ENCODE measurements around the gene FGF7.
A peak's percentile ranks its signal among the peaks of the same experiment; 100 is the strongest.

Gene FGF7

DNA sequence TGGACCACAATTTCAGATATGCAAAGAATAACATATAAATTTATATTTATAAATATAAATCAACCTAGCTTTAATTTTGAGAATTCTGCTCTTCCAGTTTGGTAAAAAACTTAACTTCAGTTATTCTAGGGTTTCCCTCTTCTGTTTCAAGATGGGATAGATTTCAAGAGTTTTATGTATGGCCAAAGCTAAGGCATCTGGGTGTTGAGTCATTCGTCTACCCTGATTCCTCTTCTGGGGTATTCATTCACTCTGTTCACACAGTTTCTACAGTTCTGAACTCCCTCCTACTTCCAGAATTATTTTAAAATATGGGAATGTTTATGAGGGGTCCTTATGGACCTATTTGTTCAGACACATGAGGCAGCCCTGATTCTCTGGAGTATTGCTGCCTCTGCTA lies 4.2 kb upstream of the FGF7 start:
- Histone ChIP-seq H3K27me3 (ENCODE audit: control insufficient read depth, insufficient read depth, low read length) (no peaks in the 10 kb centered on the region), H3K27ac (ENCODE audit: low read depth, low read length) (no peak overlapping the region), H3K4me3 (ENCODE audit: low read length) (no peak overlapping the region), H3K36me3 (ENCODE audit: control insufficient read depth, insufficient read depth, low read length) (no peaks in the 10 kb centered on the region), H3K9ac (ENCODE audit: low read length) (no peak overlapping the region), H3K4me1 (ENCODE audit: control insufficient read depth, insufficient read depth, low read length) (no peaks in the 10 kb centered on the region)

DNA sequence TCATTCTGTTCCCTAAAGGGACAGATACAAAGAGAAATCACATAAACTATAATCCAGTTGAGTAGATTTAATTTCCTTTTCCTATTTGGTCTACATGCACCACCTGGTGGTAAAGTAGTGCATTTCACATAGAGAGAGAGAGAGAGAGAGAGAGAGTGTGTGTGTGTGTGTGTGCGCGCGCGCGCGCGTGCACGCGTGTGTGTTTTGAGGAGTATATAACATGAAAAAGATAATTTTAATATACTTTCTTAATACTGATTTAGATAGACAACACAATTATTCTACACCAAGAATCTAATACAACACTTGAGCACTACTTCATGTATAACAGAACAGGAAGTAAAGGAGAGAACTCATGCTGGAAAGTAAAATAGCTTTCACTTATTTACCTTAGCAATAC lies 1.1 kb upstream of the FGF7 start:
- no peaks in the 10 kb centered on the region for H3K36me3 ChIP-seq (ENCODE audit: control insufficient read depth, insufficient read depth, low read length)
- no peak overlapping the region for H3K9ac ChIP-seq (ENCODE audit: low read length)
- no peaks in the 10 kb centered on the region for H3K4me1 ChIP-seq (ENCODE audit: control insufficient read depth, insufficient read depth, low read length)
- H3K27ac ChIP-seq (ENCODE audit: low read depth, low read length), result peak overlapping the region; percentile 70
- H3K4me3 ChIP-seq (ENCODE audit: low read length), result peak overlapping the region; percentile 10
- no peaks in the 10 kb centered on the region for H3K27me3 ChIP-seq (ENCODE audit: control insufficient read depth, insufficient read depth, low read length)

- Histone ChIP-seq H3K9ac (ENCODE audit: low read length) (no peak overlapping the region), H3K27ac (ENCODE audit: low read depth, low read length) (peak overlapping the region; percentile 70)
These were observed 984 bp downstream of the FGF7 start for GRCh38 chr15:49423901-49424550.

DNA sequence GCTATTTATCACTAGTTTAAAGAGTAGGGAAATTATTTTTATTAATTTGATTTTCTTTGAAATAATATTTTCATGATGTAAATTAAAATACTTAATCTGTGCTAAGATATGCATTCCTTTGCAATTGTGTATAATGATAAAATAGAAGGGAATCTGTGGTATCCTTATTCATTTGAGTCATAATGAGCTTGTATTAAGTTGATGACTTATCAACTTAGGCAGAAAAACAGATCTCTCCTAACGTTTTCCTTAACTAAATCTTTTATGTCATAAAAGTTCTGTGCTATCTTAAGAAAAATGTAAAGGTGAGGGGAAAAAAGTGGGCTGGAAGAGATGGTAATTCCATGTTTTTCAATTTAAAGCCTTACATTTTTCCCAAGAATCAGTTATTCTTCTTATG lies 1.9 kb downstream of the FGF7 start:
- Histone ChIP-seq H3K27me3 (ENCODE audit: control insufficient read depth, insufficient read depth, low read length) (no peaks in the 10 kb centered on the region), H3K4me3 (ENCODE audit: low read length) (peak overlapping the region; percentile 47), H3K4me1 (ENCODE audit: control insufficient read depth, insufficient read depth, low read length) (no peaks in the 10 kb centered on the region), H3K36me3 (ENCODE audit: control insufficient read depth, insufficient read depth, low read length) (no peaks in the 10 kb centered on the region), H3K27ac (ENCODE audit: low read depth, low read length) (no peak overlapping the region), H3K9ac (ENCODE audit: low read length) (no peak overlapping the region)

More at GRCh38 chr15:49423901-49424550, 984 bp downstream of the FGF7 start:
- H3K36me3 ChIP-seq (ENCODE audit: control insufficient read depth, insufficient read depth, low read length), result no peaks in the 10 kb centered on the region
- peak overlapping the region; percentile 56 for H3K4me3 ChIP-seq (ENCODE audit: low read length)
- H3K27me3 ChIP-seq (ENCODE audit: control insufficient read depth, insufficient read depth, low read length), result no peaks in the 10 kb centered on the region
- H3K4me1 ChIP-seq (ENCODE audit: control insufficient read depth, insufficient read depth, low read length), result no peaks in the 10 kb centered on the region

DNA sequence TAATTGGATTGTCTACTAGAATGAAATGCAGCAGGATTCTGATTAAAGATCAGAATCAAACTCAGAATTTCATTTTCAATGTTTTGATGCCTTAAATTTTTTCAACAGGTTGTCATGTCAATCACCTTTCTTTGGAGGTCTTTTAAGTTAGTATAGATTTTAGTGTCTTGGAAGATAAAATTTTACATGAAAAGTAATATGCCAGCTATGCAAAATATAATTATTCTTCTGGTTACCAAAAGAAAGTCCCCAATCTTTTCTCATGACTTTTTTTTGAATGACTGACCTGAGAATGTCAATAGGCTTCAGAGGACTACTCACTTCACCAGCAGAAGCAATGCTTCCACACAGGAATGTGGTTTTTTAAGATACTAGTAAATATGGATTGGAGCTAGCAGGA lies 4.3 kb downstream of the FGF7 start:
- H3K4me3 ChIP-seq (ENCODE audit: low read length), result peak overlapping the region; percentile 36
- no peak overlapping the region for H3K27ac ChIP-seq (ENCODE audit: low read depth, low read length)
- H3K4me1 ChIP-seq (ENCODE audit: control insufficient read depth, insufficient read depth, low read length), result no peaks in the 10 kb centered on the region

GRCh38 chr15:49428409-49429095 lies 5.5 kb downstream of the FGF7 start:
- H3K4me1 ChIP-seq (ENCODE audit: control insufficient read depth, insufficient read depth, low read length), result no peaks in the 10 kb centered on the region
- H3K27ac ChIP-seq (ENCODE audit: low read depth, low read length), result peak overlapping the region; percentile 7
- H3K4me3 ChIP-seq (ENCODE audit: low read length), result no peak overlapping the region
- H3K9ac ChIP-seq (ENCODE audit: low read length), result no peak overlapping the region
- no peaks in the 10 kb centered on the region for H3K27me3 ChIP-seq (ENCODE audit: control insufficient read depth, insufficient read depth, low read length)
- H3K36me3 ChIP-seq (ENCODE audit: control insufficient read depth, insufficient read depth, low read length), result no peaks in the 10 kb centered on the region

More for the DNA sequence above, 4.3 kb downstream of the FGF7 start:
- Histone ChIP-seq H3K9ac (ENCODE audit: low read length) (no peak overlapping the region), H3K27me3 (ENCODE audit: control insufficient read depth, insufficient read depth, low read length) (no peaks in the 10 kb centered on the region), H3K36me3 (ENCODE audit: control insufficient read depth, insufficient read depth, low read length) (no peaks in the 10 kb centered on the region)

GRCh38 chr15:49430046-49430445 lies 7.0 kb downstream of the FGF7 start:
- H3K36me3 ChIP-seq (ENCODE audit: control insufficient read depth, insufficient read depth, low read length), result no peaks in the 10 kb centered on the region
- H3K4me1 ChIP-seq (ENCODE audit: control insufficient read depth, insufficient read depth, low read length), result peaks cover 7% of the 10 kb centered on the region
- peak overlapping the region; percentile 16 for H3K27ac ChIP-seq (ENCODE audit: low read depth, low read length)
- H3K9ac ChIP-seq (ENCODE audit: low read length), result no peak overlapping the region
- no peak overlapping the region for H3K4me3 ChIP-seq (ENCODE audit: low read length)
- no peaks in the 10 kb centered on the region for H3K27me3 ChIP-seq (ENCODE audit: control insufficient read depth, insufficient read depth, low read length)

- no peaks in the 10 kb centered on the region for H3K27me3 ChIP-seq (ENCODE audit: control insufficient read depth, insufficient read depth, low read length)
- H3K4me3 ChIP-seq (ENCODE audit: low read length), result no peak overlapping the region
- H3K9ac ChIP-seq (ENCODE audit: low read length), result no peak overlapping the region
- peak overlapping the region; percentile 52 for H3K27ac ChIP-seq (ENCODE audit: low read depth, low read length)
- H3K4me1 ChIP-seq (ENCODE audit: control insufficient read depth, insufficient read depth, low read length), result peaks cover 35% of the 10 kb centered on the region
- no peaks in the 10 kb centered on the region for H3K36me3 ChIP-seq (ENCODE audit: control insufficient read depth, insufficient read depth, low read length)
These were observed 12.1 kb downstream of the FGF7 start for GRCh38 chr15:49435174-49435573.

GRCh38 chr15:49436751-49437150 lies 13.7 kb downstream of the FGF7 start:
- Histone ChIP-seq H3K27me3 (ENCODE audit: control insufficient read depth, insufficient read depth, low read length) (no peaks in the 10 kb centered on the region), H3K9ac (ENCODE audit: low read length) (no peak overlapping the region), H3K36me3 (ENCODE audit: control insufficient read depth, insufficient read depth, low read length) (no peaks in the 10 kb centered on the region), H3K4me1 (ENCODE audit: control insufficient read depth, insufficient read depth, low read length) (peaks cover 37% of the 10 kb centered on the region), H3K27ac (ENCODE audit: low read depth, low read length) (peak overlapping the region; percentile 60), H3K4me3 (ENCODE audit: low read length) (no peak overlapping the region)

DNA sequence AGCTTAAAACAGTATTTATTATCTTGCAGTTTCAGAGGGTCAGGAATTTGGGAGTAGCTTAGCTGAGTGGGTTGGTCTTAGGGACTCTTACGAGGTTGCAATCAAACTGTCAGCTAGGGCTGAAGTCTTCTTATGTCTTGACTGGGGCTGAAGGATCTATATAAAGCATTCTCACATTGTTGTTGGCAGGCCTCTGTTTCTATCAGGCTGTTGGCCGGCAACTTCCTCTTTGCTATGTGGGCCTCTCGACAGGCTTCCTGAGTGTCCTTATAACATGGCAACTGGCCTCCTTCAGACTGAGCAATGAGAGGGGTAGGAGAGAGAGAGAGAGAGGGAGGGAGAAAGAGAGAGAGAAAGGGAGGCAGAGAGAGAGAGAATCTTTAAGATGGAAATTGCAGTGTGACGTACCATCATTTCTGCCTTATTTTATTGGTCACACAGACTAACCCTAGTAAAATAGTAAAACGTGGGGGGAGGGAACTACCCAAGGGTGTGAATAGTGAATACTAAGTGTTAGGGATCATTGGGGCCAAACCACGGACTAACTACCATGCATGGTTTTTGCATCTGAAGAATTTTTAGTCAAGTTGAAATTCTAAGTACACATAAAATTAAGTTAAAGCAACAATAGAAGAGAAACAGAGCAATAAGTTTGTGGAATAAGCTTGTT lies 16.1 kb downstream of the FGF7 start:
- H3K27me3 ChIP-seq (ENCODE audit: control insufficient read depth, insufficient read depth, low read length), result no peaks in the 10 kb centered on the region
- no peak overlapping the region for H3K4me3 ChIP-seq (ENCODE audit: low read length)
- no peak overlapping the region for H3K9ac ChIP-seq (ENCODE audit: low read length)
- peak overlapping the region; percentile 75 for H3K27ac ChIP-seq (ENCODE audit: low read depth, low read length)
- no peaks in the 10 kb centered on the region for H3K36me3 ChIP-seq (ENCODE audit: control insufficient read depth, insufficient read depth, low read length)
- H3K4me1 ChIP-seq (ENCODE audit: control insufficient read depth, insufficient read depth, low read length), result peaks cover 38% of the 10 kb centered on the region

DNA sequence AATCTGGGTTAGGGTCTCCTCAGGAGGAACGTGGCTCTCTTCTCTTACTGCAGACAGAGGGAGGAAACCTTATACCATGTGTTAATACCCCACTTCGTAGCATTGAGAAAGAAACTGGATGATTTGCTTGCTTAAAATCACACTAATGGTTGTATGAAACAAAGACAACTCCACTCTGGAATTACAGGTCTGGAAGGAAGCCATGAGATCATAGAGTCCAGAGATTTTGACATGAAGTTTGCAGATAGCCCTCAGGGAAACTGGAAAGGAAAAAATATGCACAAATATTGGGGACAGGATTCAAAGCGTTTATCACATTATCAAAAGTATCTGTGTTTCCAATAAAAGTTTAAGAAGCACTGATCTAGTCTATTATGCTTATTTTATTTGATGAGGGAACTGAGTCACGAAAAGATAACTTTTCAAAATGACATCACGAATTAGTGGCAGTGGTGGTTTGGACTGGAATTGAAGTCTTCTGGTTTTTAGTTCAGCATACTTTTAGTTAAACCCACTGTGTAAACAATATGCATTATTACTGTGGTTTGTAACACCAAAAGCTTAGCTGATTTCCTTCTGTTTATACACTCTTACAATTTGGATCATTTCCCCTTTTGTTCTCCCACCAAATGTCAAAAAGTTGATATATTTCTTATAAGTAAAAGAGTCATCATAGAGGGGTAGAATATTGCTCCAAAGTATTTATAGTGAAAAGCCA lies 16.8 kb downstream of the FGF7 start:
- H3K27ac ChIP-seq (ENCODE audit: low read depth, low read length), result peak overlapping the region; percentile 75
- H3K36me3 ChIP-seq (ENCODE audit: control insufficient read depth, insufficient read depth, low read length), result no peaks in the 10 kb centered on the region
- H3K4me1 ChIP-seq (ENCODE audit: control insufficient read depth, insufficient read depth, low read length), result peaks cover 38% of the 10 kb centered on the region
- H3K27me3 ChIP-seq (ENCODE audit: control insufficient read depth, insufficient read depth, low read length), result no peaks in the 10 kb centered on the region
- H3K9ac ChIP-seq (ENCODE audit: low read length), result no peak overlapping the region
- H3K4me3 ChIP-seq (ENCODE audit: low read length), result no peak overlapping the region

DNA sequence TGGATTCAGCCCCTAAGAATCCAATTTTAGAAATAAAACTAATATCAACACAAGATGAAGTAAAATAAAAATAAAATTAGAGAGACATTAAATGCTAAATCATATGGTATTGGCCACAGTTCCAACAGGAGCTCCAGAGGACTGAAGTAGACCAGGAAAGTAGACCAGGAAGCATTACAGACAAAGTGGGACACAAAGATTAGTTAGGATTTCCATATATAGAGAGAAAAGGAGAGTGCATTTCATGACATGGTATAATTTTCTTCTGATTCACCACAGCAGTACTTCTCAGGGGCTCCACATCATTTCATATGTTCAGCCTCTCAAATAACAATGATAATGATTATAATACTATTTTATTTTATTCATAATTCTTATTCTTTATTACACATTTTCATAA lies 18.3 kb downstream of the FGF7 start:
- Histone ChIP-seq H3K9ac (ENCODE audit: low read length) (no peak overlapping the region), H3K4me1 (ENCODE audit: control insufficient read depth, insufficient read depth, low read length) (peaks cover 26% of the 10 kb centered on the region), H3K4me3 (ENCODE audit: low read length) (no peak overlapping the region), H3K27ac (ENCODE audit: low read depth, low read length) (peak overlapping the region; percentile 53), H3K27me3 (ENCODE audit: control insufficient read depth, insufficient read depth, low read length) (no peaks in the 10 kb centered on the region), H3K36me3 (ENCODE audit: control insufficient read depth, insufficient read depth, low read length) (no peaks in the 10 kb centered on the region)

All from rectal smooth muscle tissue (tissue), 1 donor.